WTC11 (cell line): ENCODE results near the gene CAMSAP1.

ENCODE experiments used
- CREB1 ChIP-seq: sonication (generic); formaldehyde crosslinking; IDR thresholded peaks from 2 replicates; pipeline ENCODE4 v1.8.0; 2023; ENCODE audit warnings: mild to moderate bottlenecking, missing genetic modification reagents
- CTCF ChIP-seq: fragments of 200-600 bp; IDR thresholded peaks from 2 replicates; pipeline ENCODE4 v1.8.0; 2022; ENCODE audit warnings: antibody characterized with exemption
- JUN ChIP-seq: sonication (generic); formaldehyde crosslinking; IDR thresholded peaks from 2 replicates; pipeline ENCODE4 v1.8.0; 2023; ENCODE audit warnings: mild to moderate bottlenecking, missing genetic modification reagents
- NR1H2 ChIP-seq: sonication (generic); formaldehyde crosslinking; IDR thresholded peaks from 2 replicates; pipeline ENCODE4 v1.9.0; 2021; ENCODE audit warnings: mild to moderate bottlenecking, moderate library complexity, missing genetic modification reagents
- PRDM15 ChIP-seq: sonication (generic); formaldehyde crosslinking; IDR thresholded peaks from 2 replicates; pipeline ENCODE4 v1.8.0; 2022; ENCODE audit warnings: missing genetic modification reagents
- SP1 ChIP-seq: sonication (generic); formaldehyde crosslinking; conservative IDR thresholded peaks from 2 replicates; pipeline ENCODE4 v1.8.1; 2022; ENCODE audit warnings: missing genetic modification reagents
- TCF7 ChIP-seq: sonication (generic); formaldehyde crosslinking; IDR thresholded peaks from 2 replicates; pipeline ENCODE4 v1.8.0; 2022; ENCODE audit warnings: mild to moderate bottlenecking, low read depth, missing genetic modification reagents, moderate library complexity
- ZNF425 ChIP-seq: fragments of 250-450 bp; sonication (Bioruptor Pico); conservative IDR thresholded peaks from 2 replicates; pipeline ENCODE4 v1.9.0; 2021; ENCODE audit warnings: mild to moderate bottlenecking
- ZNF512 ChIP-seq: sonication (generic); formaldehyde crosslinking; IDR thresholded peaks from 2 replicates; pipeline ENCODE4 v1.8.1; 2022; ENCODE audit warnings: missing genetic modification reagents, borderline replicate concordance
- TF ChIP-seq, protein P1 (sequence below): fragments of 250-450 bp; sonication (Bioruptor Pico); IDR thresholded peaks from 2 replicates; pipeline ENCODE4 v1.9.0; 2021; ENCODE audit warnings: mild to moderate bottlenecking, borderline replicate concordance
- TF ChIP-seq, protein P2 (sequence below): fragments of 250-450 bp; sonication (Bioruptor Pico); IDR thresholded peaks from 2 replicates; pipeline ENCODE4 v2.1.2; 2022; ENCODE audit warnings: mild to moderate bottlenecking, moderate library complexity

GRCh38 chr9:135763716-135764446, 143.5 kb downstream of the CAMSAP1 start:
- TF ChIP-seq CTCF (no peak), TCF7 (CRISPR knock-in tag) (no peak), ZNF425 (CRISPR knock-in tag) (no peak), JUN (no peak), ZNF512 (CRISPR knock-in tag) (no peak), PRDM15 (CRISPR knock-in tag) (no peak), NR1H2 (CRISPR knock-in tag) (no peak), CREB1 (no peak), SP1 (CRISPR knock-in tag) (no peak)
- TF ChIP-seq, protein P1, sequence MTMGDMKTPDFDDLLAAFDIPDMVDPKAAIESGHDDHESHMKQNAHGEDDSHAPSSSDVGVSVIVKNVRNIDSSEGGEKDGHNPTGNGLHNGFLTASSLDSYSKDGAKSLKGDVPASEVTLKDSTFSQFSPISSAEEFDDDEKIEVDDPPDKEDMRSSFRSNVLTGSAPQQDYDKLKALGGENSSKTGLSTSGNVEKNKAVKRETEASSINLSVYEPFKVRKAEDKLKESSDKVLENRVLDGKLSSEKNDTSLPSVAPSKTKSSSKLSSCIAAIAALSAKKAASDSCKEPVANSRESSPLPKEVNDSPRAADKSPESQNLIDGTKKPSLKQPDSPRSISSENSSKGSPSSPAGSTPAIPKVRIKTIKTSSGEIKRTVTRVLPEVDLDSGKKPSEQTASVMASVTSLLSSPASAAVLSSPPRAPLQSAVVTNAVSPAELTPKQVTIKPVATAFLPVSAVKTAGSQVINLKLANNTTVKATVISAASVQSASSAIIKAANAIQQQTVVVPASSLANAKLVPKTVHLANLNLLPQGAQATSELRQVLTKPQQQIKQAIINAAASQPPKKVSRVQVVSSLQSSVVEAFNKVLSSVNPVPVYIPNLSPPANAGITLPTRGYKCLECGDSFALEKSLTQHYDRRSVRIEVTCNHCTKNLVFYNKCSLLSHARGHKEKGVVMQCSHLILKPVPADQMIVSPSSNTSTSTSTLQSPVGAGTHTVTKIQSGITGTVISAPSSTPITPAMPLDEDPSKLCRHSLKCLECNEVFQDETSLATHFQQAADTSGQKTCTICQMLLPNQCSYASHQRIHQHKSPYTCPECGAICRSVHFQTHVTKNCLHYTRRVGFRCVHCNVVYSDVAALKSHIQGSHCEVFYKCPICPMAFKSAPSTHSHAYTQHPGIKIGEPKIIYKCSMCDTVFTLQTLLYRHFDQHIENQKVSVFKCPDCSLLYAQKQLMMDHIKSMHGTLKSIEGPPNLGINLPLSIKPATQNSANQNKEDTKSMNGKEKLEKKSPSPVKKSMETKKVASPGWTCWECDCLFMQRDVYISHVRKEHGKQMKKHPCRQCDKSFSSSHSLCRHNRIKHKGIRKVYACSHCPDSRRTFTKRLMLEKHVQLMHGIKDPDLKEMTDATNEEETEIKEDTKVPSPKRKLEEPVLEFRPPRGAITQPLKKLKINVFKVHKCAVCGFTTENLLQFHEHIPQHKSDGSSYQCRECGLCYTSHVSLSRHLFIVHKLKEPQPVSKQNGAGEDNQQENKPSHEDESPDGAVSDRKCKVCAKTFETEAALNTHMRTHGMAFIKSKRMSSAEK (CRISPR knock-in tag), result no peak
- TF ChIP-seq, protein P2, sequence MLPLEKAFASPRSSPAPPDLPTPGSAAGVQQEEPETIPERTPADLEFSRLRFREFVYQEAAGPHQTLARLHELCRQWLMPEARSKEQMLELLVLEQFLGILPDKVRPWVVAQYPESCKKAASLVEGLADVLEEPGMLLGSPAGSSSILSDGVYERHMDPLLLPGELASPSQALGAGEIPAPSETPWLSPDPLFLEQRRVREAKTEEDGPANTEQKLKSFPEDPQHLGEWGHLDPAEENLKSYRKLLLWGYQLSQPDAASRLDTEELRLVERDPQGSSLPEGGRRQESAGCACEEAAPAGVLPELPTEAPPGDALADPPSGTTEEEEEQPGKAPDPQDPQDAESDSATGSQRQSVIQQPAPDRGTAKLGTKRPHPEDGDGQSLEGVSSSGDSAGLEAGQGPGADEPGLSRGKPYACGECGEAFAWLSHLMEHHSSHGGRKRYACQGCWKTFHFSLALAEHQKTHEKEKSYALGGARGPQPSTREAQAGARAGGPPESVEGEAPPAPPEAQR (CRISPR knock-in tag), result no peak
